OCI-LY3 (cell line): ENCODE results near the gene RPN2.

Source experiments
- H2AFZ ChIP-seq: fragments of 200-600, 300-600 bp; shearing (Covaris generic); 2 replicates; pipeline ENCODE4 v1.6.0; 2014; ENCODE audit warnings: antibody characterized with exemption, low read depth, low read length
- H3K27ac ChIP-seq: fragments of 200-600, 300-600 bp; sonication (generic); 2 replicates; pipeline ENCODE4 v1.5.1; 2014; ENCODE audit warnings: mild to moderate bottlenecking, low read length, moderate library complexity, mixed read lengths
- H3K27me3 ChIP-seq: fragments of 200-600, 300-600 bp; sonication (generic); 2 replicates; pipeline ENCODE4 v1.6.1; 2014; ENCODE audit warnings: low read depth, low read length, mixed read lengths
- H3K36me3 ChIP-seq: fragments of 200-600, 300-600 bp; sonication (generic); replicated peaks from 2 replicates; pipeline ENCODE3; 2014; ENCODE audit warnings: low read depth, low read length, mixed read lengths
- H3K4me1 ChIP-seq: fragments of 300-600, 200-600 bp; sonication (generic); 2 replicates; pipeline ENCODE4 v1.6.1; 2014; ENCODE audit warnings: low read length, mixed read lengths
- H3K4me2 ChIP-seq: fragments of 200-600, 300-600 bp; sonication (generic); 2 replicates; pipeline ENCODE4 v1.6.1; 2014; ENCODE audit warnings: low read length, mixed read lengths
- H3K4me3 ChIP-seq: fragments of 300-600, 200-600 bp; sonication (generic); 2 replicates; pipeline ENCODE4 v1.5.1; 2014; ENCODE audit warnings: antibody characterized with exemption, mild to moderate bottlenecking, low read length, moderate library complexity
- H3K79me2 ChIP-seq: fragments of 300-600, 200-600 bp; shearing (Covaris generic); 2 replicates; pipeline ENCODE4 v1.6.1; 2014; ENCODE audit warnings: mild to moderate bottlenecking, low read length, mixed read lengths
- H3K9ac ChIP-seq: fragments of 300-600, 200-600 bp; shearing (Covaris generic); 2 replicates; pipeline ENCODE4 v1.6.0; 2014; ENCODE audit warnings: mild to moderate bottlenecking, low read length, moderate library complexity
- H3K9me3 ChIP-seq: fragments of 200-600, 300-600 bp; shearing (Covaris generic); 2 replicates; pipeline ENCODE4 v1.6.1; 2014; ENCODE audit warnings: low read length, mixed read lengths; ENCODE audit not compliant: insufficient read depth
- H4K20me1 ChIP-seq: fragments of 200-600, 300-600 bp; sonication (generic); 2 replicates; pipeline ENCODE4 v1.6.1; 2016; ENCODE audit warnings: low read length, mixed read lengths; ENCODE audit not compliant: insufficient read depth
- CTCF ChIP-seq: fragments of 200-600, 300-600 bp; sonication (generic); IDR thresholded peaks from 2 replicates; pipeline ENCODE4 v1.5.1; 2014; ENCODE audit warnings: antibody characterized with exemption, low read length, low read depth
- EZH2phosphoT487 ChIP-seq: fragments of 200-600 bp; shearing (Covaris generic); IDR thresholded peaks from 2 replicates; pipeline ENCODE4 v1.6.1; 2018; ENCODE audit warnings: antibody characterized with exemption, mixed run types, low read depth

Gene RPN2

GRCh38 chr20:37192137-37192854, 13.2 kb downstream of the RPN2 start:
- Histone ChIP-seq H3K4me3 (no peak overlapping the region), H3K9me3 (no peaks in the 10 kb centered on the region), H3K27me3 (no peaks in the 10 kb centered on the region), H3K27ac (no peak overlapping the region), H4K20me1 (peaks cover 70% of the 10 kb centered on the region), H3K4me1 (no peaks in the 10 kb centered on the region), H3K79me2 (peaks cover 97% of the 10 kb centered on the region), H3K9ac (no peak overlapping the region), H3K36me3 (peaks cover 47% of the 10 kb centered on the region), H3K4me2 (no peak overlapping the region), H2AFZ (no peak overlapping the region)
- no peak for TF ChIP-seq EZH2phosphoT487
- peak; percentile 94 for TF ChIP-seq CTCF

GRCh38 chr20:37193226-37193625, 14.1 kb downstream of the RPN2 start:
- Histone ChIP-seq H3K4me3 (no peak overlapping the region), H3K4me1 (no peaks in the 10 kb centered on the region), H3K4me2 (no peak overlapping the region), H3K36me3 (peaks cover 52% of the 10 kb centered on the region), H4K20me1 (peaks cover 78% of the 10 kb centered on the region), H3K79me2 (peaks cover 99% of the 10 kb centered on the region), H3K27me3 (no peaks in the 10 kb centered on the region), H2AFZ (no peak overlapping the region), H3K27ac (no peak overlapping the region), H3K9ac (no peak overlapping the region), H3K9me3 (no peaks in the 10 kb centered on the region)
- TF ChIP-seq CTCF (no peak), EZH2phosphoT487 (no peak)

- H3K4me1 ChIP-seq, result no peaks in the 10 kb centered on the region
- H3K4me3 ChIP-seq, result no peak overlapping the region
- no peak for TF ChIP-seq EZH2phosphoT487
- no peak for TF ChIP-seq CTCF
- H2AFZ ChIP-seq, result no peak overlapping the region
- no peaks in the 10 kb centered on the region for H3K9me3 ChIP-seq
- peaks cover 98% of the 10 kb centered on the region for H3K79me2 ChIP-seq
- H3K36me3 ChIP-seq, result peaks cover 55% of the 10 kb centered on the region
- H3K27ac ChIP-seq, result no peak overlapping the region
- no peak overlapping the region for H3K9ac ChIP-seq
- no peak overlapping the region for H3K4me2 ChIP-seq
- H4K20me1 ChIP-seq, result peaks cover 81% of the 10 kb centered on the region
- no peaks in the 10 kb centered on the region for H3K27me3 ChIP-seq
Observed at GRCh38 chr20:37193821-37194220, 14.7 kb downstream of the RPN2 start.

GRCh38 chr20:37194621-37195417, 15.7 kb downstream of the RPN2 start:
- Histone ChIP-seq H3K9me3 (no peaks in the 10 kb centered on the region), H3K4me1 (no peaks in the 10 kb centered on the region), H4K20me1 (peaks cover 80% of the 10 kb centered on the region), H3K4me2 (no peak overlapping the region), H3K36me3 (peaks cover 58% of the 10 kb centered on the region), H3K79me2 (peaks cover 93% of the 10 kb centered on the region), H2AFZ (no peak overlapping the region), H3K27ac (no peak overlapping the region), H3K4me3 (no peak overlapping the region), H3K27me3 (no peaks in the 10 kb centered on the region), H3K9ac (no peak overlapping the region)
- TF ChIP-seq CTCF, result no peak
- no peak for TF ChIP-seq EZH2phosphoT487
